Memory B cell (primary cell): ENCODE measurements around the gene TCF3.

Experiments
- ATAC-seq: fragments of 150-1000 bp; cut with Tn5 transposase; 2 replicates; pipeline ENCODE4 v1.10.0; 2021; ENCODE audit warnings: low read depth, mild to moderate bottlenecking, moderate library complexity
- DNase-seq, 2 donors: peaks; one replicate each; pipeline ENCODE4 v3.0.0; 2022; ENCODE audit warnings: low spot score in 2 of 2
- H3K27ac Mint-ChIP-seq: one replicate; pipeline ENCODE4 v1.8.0; 2022; ENCODE audit warnings: mild to moderate bottlenecking, moderate library complexity, mixed read lengths
- H3K27me3 Mint-ChIP-seq: one replicate; pipeline ENCODE4 v1.8.0; 2022; ENCODE audit warnings: mixed read lengths
- H3K36me3 Mint-ChIP-seq: one replicate; pipeline ENCODE4 v1.8.0; 2022; ENCODE audit warnings: mild to moderate bottlenecking, mixed read lengths
- H3K4me1 Mint-ChIP-seq: one replicate; pipeline ENCODE4 v1.8.0; 2022; ENCODE audit warnings: mixed read lengths
- H3K4me3 Mint-ChIP-seq: one replicate; pipeline ENCODE4 v1.8.0; 2022; ENCODE audit warnings: mild to moderate bottlenecking, moderate library complexity, mixed read lengths
- H3K9me3 Mint-ChIP-seq: one replicate; pipeline ENCODE4 v1.8.0; 2022; ENCODE audit warnings: mixed read lengths

The TCF3 gene

DNA sequence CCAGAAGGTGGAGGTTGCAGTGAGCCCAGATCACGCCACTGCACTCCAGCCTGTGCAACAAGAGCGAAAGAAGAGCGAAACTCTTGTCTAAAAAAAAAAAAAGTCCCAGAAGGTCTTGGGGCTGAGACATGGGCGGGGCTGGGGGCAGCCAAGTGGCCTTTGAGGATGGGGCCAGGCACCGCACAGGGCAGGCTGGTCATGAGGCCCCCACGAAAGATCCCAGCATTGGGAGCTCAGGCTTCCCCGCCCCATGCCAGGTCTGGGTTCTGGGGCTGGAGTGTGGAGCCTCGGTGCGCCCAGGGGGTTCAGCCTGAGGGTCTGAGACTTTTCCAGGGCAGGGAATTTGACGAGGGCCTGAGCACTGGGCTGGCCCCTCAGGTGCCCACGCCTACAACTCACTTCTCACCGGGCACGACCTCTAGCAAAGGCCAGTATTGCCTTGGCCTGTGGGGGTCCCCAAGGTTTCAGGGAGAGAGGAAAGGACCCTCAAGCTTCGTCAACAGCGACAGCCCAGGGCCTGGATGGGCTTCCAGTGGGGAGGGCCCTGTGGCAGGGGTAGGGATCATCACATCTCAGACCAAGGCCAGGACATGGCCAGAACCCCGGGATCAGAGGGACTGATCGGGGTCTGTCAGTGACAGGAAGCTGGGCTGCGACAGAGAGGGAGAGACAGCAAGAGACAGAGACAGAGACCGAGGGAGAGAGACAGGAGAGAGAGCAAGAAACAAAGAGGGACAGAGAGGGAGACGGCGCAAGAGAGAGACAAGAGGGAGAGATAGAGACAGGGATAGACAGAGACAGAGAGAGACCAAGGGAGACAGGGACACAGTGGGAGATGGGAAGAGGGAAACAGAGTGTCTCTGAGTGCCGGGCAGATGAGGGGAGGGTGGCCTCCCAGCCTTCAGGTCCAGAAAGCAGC lies 76.8 kb downstream of the TCF3 start:
- Mint-ChIP-seq H3K27me3 (no peaks in the 10 kb centered on the region), H3K27ac (no peak overlapping the region), H3K36me3 (peaks cover 10% of the 10 kb centered on the region), H3K4me3 (no peak overlapping the region), H3K4me1 (peaks cover 6% of the 10 kb centered on the region), H3K9me3 (no peaks in the 10 kb centered on the region)
- ATAC-seq (no peak), DNase-seq (no peak)

GRCh38 chr19:1574354-1575136 lies 77.9 kb downstream of the TCF3 start:
- no peak overlapping the region for H3K27ac Mint-ChIP-seq
- H3K36me3 Mint-ChIP-seq: peaks cover 8% of the 10 kb centered on the region
- no peak overlapping the region for H3K4me3 Mint-ChIP-seq
- no peaks in the 10 kb centered on the region for H3K9me3 Mint-ChIP-seq
- DNase-seq: no peak
- H3K4me1 Mint-ChIP-seq: peaks cover 11% of the 10 kb centered on the region
- peaks cover 6% of the 10 kb centered on the region for H3K27me3 Mint-ChIP-seq
- ATAC-seq: no peak

- peaks cover 6% of the 10 kb centered on the region for H3K27me3 Mint-ChIP-seq
- no peak overlapping the region for H3K27ac Mint-ChIP-seq
- no peak for ATAC-seq
- no peak overlapping the region for H3K4me3 Mint-ChIP-seq
- no peaks in the 10 kb centered on the region for H3K9me3 Mint-ChIP-seq
- no peak for DNase-seq
- peaks cover 11% of the 10 kb centered on the region for H3K4me1 Mint-ChIP-seq
- H3K36me3 Mint-ChIP-seq: peaks cover 4% of the 10 kb centered on the region
Measured at GRCh38 chr19:1572795-1573194, 79.6 kb downstream of the TCF3 start.

DNA sequence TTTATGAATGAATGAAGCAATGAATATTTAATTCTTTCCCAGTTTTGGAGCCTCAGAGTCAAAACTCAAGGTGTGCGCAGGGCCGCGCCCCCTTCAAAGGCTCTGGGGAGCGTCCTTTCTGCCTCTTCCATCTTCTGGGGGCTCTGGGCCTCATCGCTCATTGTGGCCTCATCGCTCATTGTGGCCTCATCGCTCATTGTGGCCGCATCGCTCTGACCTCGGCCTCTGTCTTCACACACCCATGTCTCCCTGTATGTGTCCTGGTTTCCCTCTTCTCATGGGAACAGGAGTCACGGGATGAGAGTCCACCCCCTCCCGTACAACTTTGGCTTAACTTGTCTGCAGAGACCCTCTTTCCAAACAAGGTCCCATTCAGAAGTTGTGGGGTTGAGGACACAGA lies 81.1 kb downstream of the TCF3 start:
- peaks cover 6% of the 10 kb centered on the region for H3K27me3 Mint-ChIP-seq
- DNase-seq (no peak), ATAC-seq (no peak)
- peaks cover 11% of the 10 kb centered on the region for H3K4me1 Mint-ChIP-seq
- H3K4me3 Mint-ChIP-seq: no peak overlapping the region
- no peak overlapping the region for H3K27ac Mint-ChIP-seq
- H3K9me3 Mint-ChIP-seq: no peaks in the 10 kb centered on the region
- H3K36me3 Mint-ChIP-seq: peaks cover 4% of the 10 kb centered on the region

DNA sequence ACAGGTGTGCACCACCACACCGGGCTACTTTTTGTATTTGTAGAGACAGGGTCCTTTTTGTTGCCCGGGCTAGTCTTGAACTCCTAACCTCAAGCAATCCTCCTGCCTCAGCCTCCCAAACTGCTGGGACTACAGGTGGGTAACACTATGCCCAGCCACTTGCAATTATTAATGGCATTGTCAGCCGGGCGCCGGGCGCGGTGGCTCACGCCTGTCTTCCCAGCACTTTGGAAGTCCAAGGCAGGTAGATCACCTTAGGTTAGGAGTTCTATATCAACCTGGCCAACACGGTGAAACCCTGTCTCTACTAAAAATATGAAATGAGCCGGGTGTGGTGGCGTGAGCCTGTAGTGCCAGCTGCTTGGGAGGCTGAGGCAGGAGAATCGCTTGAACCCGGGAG lies 81.6 kb downstream of the TCF3 start:
- Mint-ChIP-seq H3K9me3 (no peaks in the 10 kb centered on the region), H3K27ac (no peak overlapping the region)

DNA sequence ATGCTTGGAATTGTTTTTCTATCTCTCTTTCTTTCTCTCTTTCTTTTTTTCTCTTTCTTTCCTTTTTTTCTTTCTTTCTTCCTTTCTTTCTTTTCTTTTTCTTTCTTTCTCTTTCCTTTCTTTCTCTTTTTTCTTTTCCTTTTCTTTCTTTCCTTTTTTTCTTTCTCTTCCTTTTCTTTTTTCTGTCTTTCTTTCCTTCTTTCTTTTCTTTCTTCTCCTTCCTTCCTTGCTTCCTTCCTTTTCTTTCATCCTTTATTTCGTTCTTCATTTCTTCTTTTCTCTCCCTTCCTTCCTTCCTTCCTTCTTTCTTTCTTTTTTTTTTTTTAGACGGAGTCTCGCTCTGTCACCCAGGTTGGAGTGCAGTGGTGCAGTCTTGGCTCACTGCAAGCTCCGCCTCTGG lies 82.4 kb downstream of the TCF3 start:
- no peaks in the 10 kb centered on the region for H3K36me3 Mint-ChIP-seq
- H3K27me3 Mint-ChIP-seq: peaks cover 6% of the 10 kb centered on the region
- H3K4me1 Mint-ChIP-seq: peaks cover 8% of the 10 kb centered on the region
- peak overlapping the region; percentile 56 for H3K4me3 Mint-ChIP-seq
- ATAC-seq (no peak), DNase-seq (no peak)
- H3K9me3 Mint-ChIP-seq: no peaks in the 10 kb centered on the region
- no peak overlapping the region for H3K27ac Mint-ChIP-seq

More for the DNA sequence above, 81.6 kb downstream of the TCF3 start:
- H3K27me3 Mint-ChIP-seq: peaks cover 6% of the 10 kb centered on the region
- DNase-seq (no peak), ATAC-seq (no peak)
- no peak overlapping the region for H3K4me3 Mint-ChIP-seq
- H3K36me3 Mint-ChIP-seq: peaks cover 2% of the 10 kb centered on the region
- H3K4me1 Mint-ChIP-seq: peaks cover 9% of the 10 kb centered on the region

GRCh38 chr19:1568320-1569019 lies 83.9 kb downstream of the TCF3 start, which contains the start of gene MEX3D:
Gene MEX3D, minus strand, starts transcription at chr19:1568325. Its CDS starts 267 bp downstream, at chr19:1568058.
- ATAC-seq: peak; percentile 95
- H3K27ac Mint-ChIP-seq: peak within 1 kb of the TSS; percentile 58
- H3K36me3 Mint-ChIP-seq: no peaks in the 10 kb centered on the region
- DNase-seq: peak; percentile 64 to 74
- H3K9me3 Mint-ChIP-seq: no peaks in the 10 kb centered on the region
- H3K4me3 Mint-ChIP-seq: peak within 1 kb of the TSS; percentile 72
- peaks cover 6% of the 10 kb centered on the region for H3K27me3 Mint-ChIP-seq
- peaks cover 8% of the 10 kb centered on the region for H3K4me1 Mint-ChIP-seq

DNA sequence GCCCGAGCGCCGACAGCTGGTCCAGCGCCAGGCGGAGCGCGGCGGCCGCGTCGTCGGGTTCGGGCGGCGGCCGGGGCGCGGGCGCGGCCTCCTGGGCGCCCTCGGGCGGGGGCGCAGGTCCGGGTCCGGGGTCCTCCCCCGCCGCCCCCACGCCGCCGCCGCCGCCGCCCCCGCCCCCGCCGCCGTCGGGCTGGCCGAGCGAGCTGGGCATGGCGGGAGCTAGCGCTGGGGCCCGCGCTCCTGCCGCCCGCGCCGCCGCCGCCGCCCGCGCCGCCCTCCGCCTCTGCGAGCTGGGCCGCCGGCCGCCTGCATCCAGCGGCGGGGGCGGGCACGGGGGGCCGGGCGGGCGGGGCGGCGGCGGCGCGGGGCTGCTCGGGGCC lies 84.6 kb downstream of the TCF3 start:
- DNase-seq (no peak), ATAC-seq (peak; percentile 30)
- Mint-ChIP-seq H3K9me3 (no peaks in the 10 kb centered on the region), H3K36me3 (no peaks in the 10 kb centered on the region), H3K4me1 (peaks cover 5% of the 10 kb centered on the region), H3K27ac (no peak overlapping the region), H3K27me3 (peaks cover 6% of the 10 kb centered on the region), H3K4me3 (no peak overlapping the region)

GRCh38 chr19:1567116-1567847 lies 85.1 kb downstream of the TCF3 start:
- Mint-ChIP-seq H3K4me1 (peaks cover 5% of the 10 kb centered on the region), H3K36me3 (no peaks in the 10 kb centered on the region), H3K27me3 (peaks cover 6% of the 10 kb centered on the region), H3K4me3 (peak overlapping the region; percentile 29), H3K9me3 (no peaks in the 10 kb centered on the region), H3K27ac (no peak overlapping the region)
- DNase-seq (peak in 1 of 2 donors; percentile 41), ATAC-seq (no peak)

DNA sequence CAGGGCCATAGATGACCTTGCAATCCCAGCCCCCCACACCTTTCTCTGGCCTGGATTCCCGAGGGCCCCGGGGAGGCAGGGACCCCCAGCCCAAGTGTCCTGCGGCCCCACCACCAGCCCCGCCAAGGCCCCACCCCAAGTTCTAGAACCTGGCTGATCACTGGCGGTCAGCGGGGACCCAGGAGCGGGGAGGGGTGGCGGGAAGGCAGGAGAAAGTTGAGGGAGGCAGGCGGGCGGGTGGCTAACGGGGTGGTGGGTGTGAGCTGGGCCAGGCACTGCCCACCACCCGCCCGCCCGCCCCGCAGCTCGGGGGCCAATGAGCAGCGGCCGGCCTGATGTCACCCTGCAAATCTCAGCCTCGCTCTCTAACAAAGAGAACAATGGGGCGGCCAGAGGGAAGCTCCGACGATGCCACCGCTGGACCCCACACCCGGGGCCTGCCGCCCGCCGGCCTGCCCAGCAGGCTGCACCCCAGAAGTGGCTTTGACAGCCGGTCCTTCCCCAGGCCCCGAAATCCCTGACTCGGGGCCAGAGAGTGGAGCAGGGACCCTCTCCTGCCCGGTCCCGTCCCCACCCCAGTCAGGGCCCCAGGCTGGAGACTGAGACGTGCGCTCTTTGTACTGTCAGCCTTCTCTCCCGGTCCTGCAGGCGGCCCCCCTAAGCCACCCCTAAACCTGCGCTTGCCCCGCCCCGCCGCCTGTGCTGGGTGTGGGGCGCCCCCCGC lies 85.9 kb downstream of the TCF3 start:
- peaks cover 6% of the 10 kb centered on the region for H3K27me3 Mint-ChIP-seq
- no peaks in the 10 kb centered on the region for H3K36me3 Mint-ChIP-seq
- H3K4me3 Mint-ChIP-seq: no peak overlapping the region
- H3K9me3 Mint-ChIP-seq: no peaks in the 10 kb centered on the region
- DNase-seq (peak in 1 of 2 donors; percentile 7), ATAC-seq (no peak)
- peaks cover 5% of the 10 kb centered on the region for H3K4me1 Mint-ChIP-seq
- no peak overlapping the region for H3K27ac Mint-ChIP-seq

GRCh38 chr19:1563251-1563650 lies 89.2 kb downstream of the TCF3 start:
- no peak for DNase-seq
- H3K4me1 Mint-ChIP-seq: no peaks in the 10 kb centered on the region
- H3K27ac Mint-ChIP-seq: no peak overlapping the region
- H3K36me3 Mint-ChIP-seq: no peaks in the 10 kb centered on the region
- peaks cover 1% of the 10 kb centered on the region for H3K27me3 Mint-ChIP-seq
- no peaks in the 10 kb centered on the region for H3K9me3 Mint-ChIP-seq
- no peak overlapping the region for H3K4me3 Mint-ChIP-seq
- ATAC-seq: no peak

DNA sequence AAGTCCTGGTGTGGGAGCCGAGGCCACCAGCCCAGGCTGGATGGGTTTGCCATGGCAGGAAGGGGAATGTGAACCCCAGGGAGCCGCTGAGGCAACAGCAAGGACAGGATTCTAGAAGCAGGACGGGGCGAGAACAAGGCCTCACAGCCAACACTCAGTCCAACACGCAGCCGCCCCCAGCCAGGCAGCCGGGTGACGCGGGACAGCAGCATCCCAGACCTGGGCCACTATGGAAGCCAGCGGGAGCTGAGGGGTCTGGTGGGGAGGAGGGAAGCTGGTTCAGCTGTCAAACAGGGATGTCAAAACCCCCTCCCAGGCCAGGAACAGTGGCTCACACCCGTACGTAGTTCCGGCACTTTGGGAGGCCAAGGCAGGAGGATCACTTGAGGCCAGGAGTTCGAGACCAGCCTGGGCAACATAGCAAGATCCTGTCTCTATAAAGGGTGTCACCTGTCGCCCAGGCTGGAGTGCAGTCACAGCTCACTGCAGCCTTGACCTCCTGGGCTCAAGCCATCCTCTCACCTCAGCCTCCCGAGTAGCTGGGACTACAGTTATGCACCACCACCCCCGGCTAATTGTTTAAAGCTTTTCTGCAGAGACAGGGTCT lies 91.1 kb downstream of the TCF3 start:
- ATAC-seq (no peak), DNase-seq (no peak)
- H3K27ac Mint-ChIP-seq: no peak overlapping the region
- no peaks in the 10 kb centered on the region for H3K9me3 Mint-ChIP-seq
- no peaks in the 10 kb centered on the region for H3K4me1 Mint-ChIP-seq
- no peak overlapping the region for H3K4me3 Mint-ChIP-seq
- H3K27me3 Mint-ChIP-seq: peaks cover 1% of the 10 kb centered on the region
- H3K36me3 Mint-ChIP-seq: no peaks in the 10 kb centered on the region
